Skin epidermis (tissue), 12 donors: Measurements from ENCODE around the gene ATP6V1C2.

Experiments
- H3K27ac ChIP-seq, 21 experiments: fragments of 200-600 bp; sonication (generic) in 11 of 21; one replicate each; pipeline ENCODE4 v1.5.0; 2020; ENCODE audit warnings: mild to moderate bottlenecking in 3 of 21, inconsistent platforms in 2 of 21, moderate library complexity in 2 of 21
- H3K4me3 ChIP-seq, 7 experiments: fragments of 200-600 bp; sonication (generic) in 2 of 7; one replicate each; pipeline ENCODE4 v1.5.0; 2020; ENCODE audit warnings: inconsistent platforms in 2 of 7, mild to moderate bottlenecking in 2 of 7, moderate library complexity in 1 of 7

The ATP6V1C2 gene, protein sequence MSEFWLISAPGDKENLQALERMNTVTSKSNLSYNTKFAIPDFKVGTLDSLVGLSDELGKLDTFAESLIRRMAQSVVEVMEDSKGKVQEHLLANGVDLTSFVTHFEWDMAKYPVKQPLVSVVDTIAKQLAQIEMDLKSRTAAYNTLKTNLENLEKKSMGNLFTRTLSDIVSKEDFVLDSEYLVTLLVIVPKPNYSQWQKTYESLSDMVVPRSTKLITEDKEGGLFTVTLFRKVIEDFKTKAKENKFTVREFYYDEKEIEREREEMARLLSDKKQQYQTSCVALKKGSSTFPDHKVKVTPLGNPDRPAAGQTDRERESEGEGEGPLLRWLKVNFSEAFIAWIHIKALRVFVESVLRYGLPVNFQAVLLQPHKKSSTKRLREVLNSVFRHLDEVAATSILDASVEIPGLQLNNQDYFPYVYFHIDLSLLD

GRCh38 chr2:10721396-10722251 is at the start of gene ATP6V1C2:
ATP6V1C2 (plus strand) TSS chr2:10721630; CDS start chr2:10722850, 1,220 bp downstream.
- H3K4me3 ChIP-seq, result peak within 1 kb of the TSS; percentile 14 to 47 (median 31)
- H3K27ac ChIP-seq, result peak within 1 kb of the TSS in 8 of 21 experiments; percentile 13 to 71 (median 42)

DNA sequence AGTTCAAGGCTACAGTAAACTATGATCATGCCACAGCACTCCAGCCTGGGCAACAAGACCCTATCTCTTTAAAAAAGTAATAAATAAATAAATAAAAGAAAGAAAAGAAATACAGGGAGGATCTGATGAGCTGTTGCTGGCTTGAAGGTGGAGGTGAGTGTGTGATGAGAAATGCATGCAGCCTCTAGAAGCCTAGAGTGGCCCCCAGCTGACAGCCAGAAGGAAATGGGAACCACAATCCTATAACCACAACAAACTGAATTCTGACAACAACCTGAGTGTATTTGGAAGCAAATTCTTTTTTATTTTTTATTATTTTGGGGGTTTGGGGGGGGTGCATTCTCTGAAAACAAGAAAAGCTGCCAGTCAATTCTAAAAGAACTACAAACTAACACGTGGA is 46.3 kb upstream of the ATP6V1C2 start:
- Histone ChIP-seq H3K27ac (no peak overlapping the region), H3K4me3 (no peak overlapping the region)

DNA sequence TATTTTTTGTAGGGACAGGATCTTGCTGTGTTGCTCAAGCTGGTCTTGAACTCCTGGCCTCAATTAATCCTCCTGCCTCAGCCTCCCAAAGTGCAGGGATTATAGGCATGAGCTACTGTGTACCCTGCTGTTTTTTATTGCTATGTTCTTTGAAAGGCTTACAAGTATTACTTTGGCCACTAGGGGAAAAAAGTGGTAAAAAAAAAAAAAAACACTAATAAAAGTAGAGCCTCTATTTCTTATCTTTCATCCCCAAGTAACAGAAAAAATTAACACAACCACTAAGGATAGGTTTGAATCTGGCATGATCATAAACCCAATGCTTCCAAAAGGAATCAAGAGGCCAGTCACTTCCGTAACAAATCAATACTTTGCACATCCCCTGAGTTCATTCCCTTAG is 43.2 kb upstream of the ATP6V1C2 start:
- no peak overlapping the region for H3K4me3 ChIP-seq
- H3K27ac ChIP-seq, result no peak overlapping the region

- H3K27ac ChIP-seq, result no peak overlapping the region
- H3K4me3 ChIP-seq, result no peak overlapping the region
Observed at GRCh38 chr2:10680214-10680613, 41.2 kb upstream of the ATP6V1C2 start.

- Histone ChIP-seq H3K4me3 (no peak overlapping the region), H3K27ac (no peak overlapping the region)
Observed at GRCh38 chr2:10680957-10681356, 40.5 kb upstream of the ATP6V1C2 start.

- H3K4me3 ChIP-seq, result no peak overlapping the region
- H3K27ac ChIP-seq, result no peak overlapping the region
Observed at GRCh38 chr2:10686176-10686730, 35.2 kb upstream of the ATP6V1C2 start.

- peak overlapping the region; percentile 62 to 100 (median 98) for H3K4me3 ChIP-seq
- H3K27ac ChIP-seq, result peak overlapping the region; percentile 51 to 98 (median 93)
Observed at GRCh38 chr2:10688921-10689807, 32.3 kb upstream of the ATP6V1C2 start.

DNA sequence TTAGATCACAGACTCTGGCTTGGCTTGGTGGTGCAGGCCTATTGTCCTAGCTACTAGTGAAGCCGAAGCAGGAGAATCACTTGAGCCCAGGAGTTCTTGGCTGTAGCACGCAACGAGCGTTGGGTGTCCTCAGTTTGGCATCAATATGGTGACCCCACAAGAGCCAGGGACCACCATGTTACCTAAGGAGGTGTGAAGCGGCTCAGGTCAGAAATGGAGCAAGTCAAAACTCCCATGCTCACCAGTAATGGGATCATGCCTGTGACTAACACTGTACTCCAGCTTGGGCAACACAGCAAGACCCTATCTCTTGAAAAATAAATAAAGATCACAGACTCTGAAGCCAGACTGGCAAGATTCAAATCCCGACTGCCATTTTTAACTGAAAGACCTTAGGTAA is 29.9 kb upstream of the ATP6V1C2 start:
- Histone ChIP-seq H3K27ac (no peak overlapping the region), H3K4me3 (no peak overlapping the region)

GRCh38 chr2:10700078-10700803 is 21.2 kb upstream of the ATP6V1C2 start:
- Histone ChIP-seq H3K27ac (no peak overlapping the region), H3K4me3 (no peak overlapping the region)

DNA sequence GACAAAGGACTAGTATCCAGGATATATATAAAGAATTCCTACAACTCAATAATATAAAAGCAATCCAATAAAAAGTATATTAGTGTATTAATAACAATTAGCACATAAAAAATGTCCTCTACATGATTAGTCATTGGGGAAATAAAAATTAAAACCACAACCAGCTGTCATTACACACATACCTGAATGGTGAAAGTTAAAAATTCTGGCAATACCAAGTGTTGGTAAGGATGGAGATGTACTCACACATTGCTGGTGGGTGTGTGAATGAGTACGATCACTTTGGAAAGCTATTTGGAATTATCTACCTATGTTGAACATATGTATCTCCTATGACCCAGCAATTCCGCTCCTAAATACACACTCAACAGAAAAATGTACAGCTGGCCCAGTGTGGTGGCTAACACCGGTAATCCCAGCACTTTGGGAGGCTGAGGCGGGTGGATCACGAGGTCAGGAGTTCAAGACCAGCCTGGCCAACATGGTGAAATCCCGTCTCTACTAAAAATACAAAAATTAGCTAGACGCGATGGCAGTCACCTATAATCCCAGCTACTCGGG is 17.3 kb upstream of the ATP6V1C2 start:
- Histone ChIP-seq H3K27ac (no peak overlapping the region), H3K4me3 (no peak overlapping the region)

DNA sequence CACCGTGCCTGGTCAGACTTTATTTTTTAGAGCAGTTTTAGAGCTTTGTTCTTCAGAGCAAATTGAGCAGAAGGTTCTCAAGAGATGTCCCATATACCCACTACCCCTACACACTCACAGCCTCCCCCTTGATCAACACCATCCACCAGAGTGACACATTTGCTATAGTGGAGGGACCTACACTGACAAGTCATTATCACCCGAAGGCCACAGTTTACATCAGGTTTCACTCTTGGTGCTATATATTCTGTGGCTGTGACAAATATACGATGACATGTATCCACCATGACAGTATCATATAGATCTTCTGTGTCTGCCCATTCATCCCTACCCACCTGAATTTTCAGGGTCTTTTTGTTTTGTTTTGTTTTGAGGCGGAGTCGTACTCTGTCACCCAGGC is 15.4 kb upstream of the ATP6V1C2 start:
- no peak overlapping the region for H3K4me3 ChIP-seq

DNA sequence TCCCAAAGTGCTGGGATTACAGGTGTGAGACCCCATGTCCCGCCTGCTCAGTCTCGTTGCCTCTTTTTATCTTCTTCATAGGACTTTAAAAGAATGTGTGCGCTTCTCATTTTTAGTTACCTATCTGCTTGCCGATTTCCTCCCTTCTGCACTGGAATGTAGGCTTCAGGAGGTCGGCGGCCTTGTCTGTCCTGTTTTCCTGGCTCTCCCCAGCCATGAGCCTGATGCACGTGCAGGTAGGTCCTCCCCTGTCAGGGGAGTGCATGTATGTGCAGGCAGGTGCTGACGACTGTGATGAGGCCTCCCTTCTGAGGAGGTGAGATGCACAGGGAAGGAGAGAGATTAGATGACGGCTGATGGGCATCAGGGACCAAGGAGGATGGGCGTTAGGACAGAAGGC is 13.6 kb upstream of the ATP6V1C2 start:
- Histone ChIP-seq H3K4me3 (no peak overlapping the region), H3K27ac (no peak overlapping the region)

More for the DNA sequence above, 15.4 kb upstream of the ATP6V1C2 start:
- no peak overlapping the region for H3K27ac ChIP-seq

GRCh38 chr2:10709290-10709939 is 12.0 kb upstream of the ATP6V1C2 start:
- H3K4me3 ChIP-seq, result no peak overlapping the region

DNA sequence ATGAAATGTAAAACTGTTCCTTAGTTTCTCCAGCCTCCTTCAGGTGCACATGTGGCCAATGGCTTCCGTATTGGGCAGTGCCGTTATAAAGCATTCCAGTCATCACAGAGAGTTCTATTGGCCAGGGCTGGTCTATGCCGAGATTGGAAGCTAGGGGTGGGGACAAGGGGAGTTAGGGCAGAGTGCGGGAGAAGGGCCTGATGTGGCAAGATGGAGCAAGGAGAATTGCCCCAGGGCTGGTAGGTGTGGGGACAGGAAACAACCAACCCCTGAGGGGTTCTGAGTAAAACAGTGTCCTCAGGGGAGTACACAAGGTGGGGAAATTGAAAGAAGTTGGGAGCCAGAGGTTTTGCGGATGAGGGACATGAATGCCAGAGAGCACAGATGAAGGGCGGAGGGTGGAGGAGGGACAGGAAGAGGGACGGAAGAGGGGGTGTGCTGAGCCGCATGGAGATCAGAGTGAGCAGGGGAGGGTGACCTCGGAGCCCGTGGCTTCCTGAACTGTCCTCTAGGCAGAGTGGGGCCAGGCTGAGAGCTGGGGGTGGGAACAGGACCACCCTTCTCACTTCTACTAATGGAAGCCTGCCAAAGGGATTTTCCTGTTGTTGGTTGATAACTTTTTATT is 9.1 kb upstream of the ATP6V1C2 start:
- Histone ChIP-seq H3K27ac (no peak overlapping the region), H3K4me3 (no peak overlapping the region)

More at GRCh38 chr2:10709290-10709939, 12.0 kb upstream of the ATP6V1C2 start:
- no peak overlapping the region for H3K27ac ChIP-seq

DNA sequence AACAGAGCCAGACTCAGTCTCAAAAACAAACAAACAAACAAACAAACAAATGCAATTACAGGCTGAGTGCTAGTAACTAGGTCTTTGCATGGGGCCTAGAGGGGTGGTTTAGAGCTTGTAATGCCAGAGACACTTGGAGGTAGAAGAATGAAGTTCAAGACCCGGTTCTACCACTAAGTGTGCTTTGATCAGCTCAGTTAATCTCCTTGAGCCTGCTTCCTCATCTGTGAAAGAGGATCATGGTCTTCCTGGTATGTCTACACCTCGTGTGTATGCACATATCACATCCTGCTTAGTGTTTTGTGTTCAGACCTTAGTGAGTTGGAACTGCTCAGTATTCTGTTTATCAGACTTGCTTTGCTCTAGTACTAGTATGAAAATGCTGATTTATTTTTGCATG is 4.8 kb upstream of the ATP6V1C2 start:
- no peak overlapping the region for H3K4me3 ChIP-seq

DNA sequence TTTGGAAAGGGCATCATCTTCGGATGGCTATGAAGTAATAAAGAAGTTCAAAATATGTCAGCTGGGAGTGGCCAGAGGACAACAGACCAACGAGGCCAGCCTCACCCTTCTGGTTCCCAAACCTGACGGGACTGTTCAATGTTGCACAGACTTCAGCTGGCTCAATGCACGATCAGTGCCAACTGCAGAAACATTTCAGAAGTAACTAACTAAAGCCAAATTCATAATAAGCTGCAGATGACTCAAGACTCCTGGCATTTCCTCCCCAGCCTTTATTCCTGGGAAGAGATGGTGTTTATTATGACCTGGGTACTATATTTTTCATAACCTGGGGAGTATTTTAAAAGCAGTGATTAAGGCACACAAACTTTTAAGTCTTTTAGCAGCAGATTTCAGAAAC is 3.8 kb upstream of the ATP6V1C2 start:
- Histone ChIP-seq H3K4me3 (no peak overlapping the region), H3K27ac (peak overlapping the region in 2 of 21 experiments; percentile 8 to 9)

More for the DNA sequence above, 4.8 kb upstream of the ATP6V1C2 start:
- no peak overlapping the region for H3K27ac ChIP-seq

- Histone ChIP-seq H3K4me3 (no peak overlapping the region), H3K27ac (peak overlapping the region in 2 of 21 experiments; percentile 67 to 70)
Observed at GRCh38 chr2:10720306-10720705, 1.1 kb upstream of the ATP6V1C2 start.
